Stimulated activated effector memory CD8-positive, alpha-beta T cell treated with anti-CD3 and anti-CD28 coated beads, Interleukin-12 subunit alpha, Interleukin-12 subunit beta, amount 100 ng/mL, for 72 hours (primary cell): Measurements from ENCODE around the gene ZC3H8.
"Not testable (repeated sequence)": the region's sequence is repeated elsewhere in the genome, so short reads cannot be mapped to it uniquely, and the experiment has no call there.

Experiments
- ATAC-seq: fragments of 150-1000 bp; cut with Tn5 transposase; 2 replicates; pipeline ENCODE4 v1.10.0; 2021
- DNase-seq, 2 donors: peaks; one replicate each; pipeline ENCODE4 v3.0.0; 2021 to 2022; ENCODE audit warnings: low spot score in 2 of 2
- H3K27ac Mint-ChIP-seq: one replicate; pipeline ENCODE4 v1.8.0; 2022; ENCODE audit warnings: mild to moderate bottlenecking, mixed read lengths
- H3K36me3 Mint-ChIP-seq: one replicate; pipeline ENCODE4 v1.8.0; 2022; ENCODE audit warnings: mild to moderate bottlenecking, mixed read lengths
- H3K4me1 Mint-ChIP-seq: one replicate; pipeline ENCODE4 v1.8.0; 2022; ENCODE audit warnings: mixed read lengths
- H3K4me3 Mint-ChIP-seq: one replicate; pipeline ENCODE4 v1.8.0; 2022; ENCODE audit warnings: mild to moderate bottlenecking, mixed read lengths
- H3K9me3 Mint-ChIP-seq: one replicate; pipeline ENCODE4 v1.8.0; 2022; ENCODE audit warnings: mixed read lengths

Gene ZC3H8

DNA sequence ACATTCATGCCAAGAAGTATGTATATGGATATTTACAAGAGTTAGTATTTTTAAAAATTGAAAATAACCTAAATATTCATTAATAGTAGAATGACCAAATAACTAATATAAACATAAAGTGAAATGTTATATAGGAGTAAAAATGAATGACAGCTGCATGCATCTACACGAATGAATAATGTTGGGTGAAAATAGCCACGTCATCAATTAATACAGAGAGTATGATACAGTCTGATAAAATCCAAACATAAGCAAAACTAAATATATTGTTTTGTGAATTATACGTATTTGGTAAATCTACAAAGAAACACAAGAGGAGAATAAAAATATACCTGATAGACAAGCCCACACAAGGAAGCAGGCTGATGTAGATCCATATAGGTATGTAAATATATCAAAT, 24.5 kb downstream of the ZC3H8 start:
- no peaks in the 10 kb centered on the region for H3K4me1 Mint-ChIP-seq
- no peak for ATAC-seq
- no peak overlapping the region for H3K27ac Mint-ChIP-seq
- no peak overlapping the region for H3K4me3 Mint-ChIP-seq
- H3K9me3 Mint-ChIP-seq = no peaks in the 10 kb centered on the region
- H3K36me3 Mint-ChIP-seq = peaks cover 93% of the 10 kb centered on the region
- no peak for DNase-seq

DNA sequence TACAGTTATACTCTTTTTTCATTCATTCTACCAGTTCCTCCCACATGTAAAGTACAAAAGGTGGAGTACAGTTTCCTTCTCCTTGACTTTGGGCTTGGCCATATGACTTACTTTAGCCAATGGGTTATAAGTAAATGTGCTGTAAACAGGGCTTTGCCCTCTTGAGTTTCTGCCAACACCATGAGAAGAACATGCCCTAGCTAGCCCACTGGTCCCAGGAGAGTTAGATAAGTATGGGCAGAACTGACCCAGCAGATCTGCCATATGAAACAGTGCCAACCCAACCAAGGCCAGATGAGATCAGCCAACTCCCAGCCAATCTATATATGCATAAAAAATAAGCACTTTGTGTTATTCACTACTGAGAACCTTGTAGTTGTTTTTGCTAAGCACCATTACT, 25.5 kb downstream of the ZC3H8 start:
- Mint-ChIP-seq H3K4me3 (no peak overlapping the region), H3K9me3 (no peaks in the 10 kb centered on the region), H3K27ac (peak overlapping the region; percentile 32), H3K36me3 (peaks cover 89% of the 10 kb centered on the region), H3K4me1 (no peaks in the 10 kb centered on the region)
- ATAC-seq (no peak), DNase-seq (no peak)

DNA sequence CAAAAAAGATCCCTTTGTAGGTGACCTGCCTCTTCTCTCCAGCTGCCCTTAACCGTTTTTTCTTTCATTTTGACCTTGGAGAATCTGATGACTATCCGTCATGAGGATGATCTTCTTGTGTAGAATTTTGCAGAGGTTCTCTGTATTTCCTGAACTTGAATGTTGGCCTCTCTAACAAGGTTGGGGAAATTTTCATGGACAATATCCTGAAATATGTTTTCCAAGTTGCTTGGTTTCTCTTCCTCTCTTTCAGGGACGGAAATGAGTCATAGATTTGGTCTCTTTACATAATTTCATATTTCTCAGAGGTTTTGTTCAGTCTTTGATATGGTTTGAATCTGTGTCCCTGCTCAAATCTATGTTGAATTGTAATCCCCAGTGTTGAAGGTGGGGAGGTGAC, 34.0 kb downstream of the ZC3H8 start:
- H3K9me3 Mint-ChIP-seq = peaks cover 11% of the 10 kb centered on the region
- peaks cover 7% of the 10 kb centered on the region for H3K4me1 Mint-ChIP-seq
- ATAC-seq (no peak), DNase-seq (no peak)
- no peak overlapping the region for H3K4me3 Mint-ChIP-seq
- peaks cover 31% of the 10 kb centered on the region for H3K36me3 Mint-ChIP-seq
- H3K27ac Mint-ChIP-seq = peak overlapping the region; percentile 41

DNA sequence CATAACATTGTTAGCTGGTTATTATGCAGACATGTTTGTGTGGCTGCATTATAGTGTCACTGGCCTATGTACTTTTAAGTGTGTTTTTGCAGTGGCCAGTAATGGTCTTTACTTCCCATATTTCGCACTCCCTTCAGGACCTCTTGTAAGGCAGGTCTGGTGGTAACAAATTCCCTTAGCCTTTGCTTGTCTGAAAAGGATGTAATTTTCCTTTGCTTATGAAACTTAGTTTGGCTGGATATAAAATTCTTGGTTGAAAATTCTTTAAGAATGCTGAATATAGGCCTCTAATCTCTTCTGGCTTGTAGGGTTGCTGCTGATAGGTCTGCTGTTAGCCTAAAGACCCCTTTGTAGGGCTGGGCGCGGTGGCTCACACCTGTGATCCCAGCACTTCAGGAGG, 34.7 kb downstream of the ZC3H8 start:
- ATAC-seq (no peak), DNase-seq (no peak)
- H3K36me3 Mint-ChIP-seq = peaks cover 24% of the 10 kb centered on the region
- H3K4me3 Mint-ChIP-seq = no peak overlapping the region
- peaks cover 11% of the 10 kb centered on the region for H3K9me3 Mint-ChIP-seq
- no peak overlapping the region for H3K27ac Mint-ChIP-seq
- H3K4me1 Mint-ChIP-seq = peaks cover 7% of the 10 kb centered on the region

DNA sequence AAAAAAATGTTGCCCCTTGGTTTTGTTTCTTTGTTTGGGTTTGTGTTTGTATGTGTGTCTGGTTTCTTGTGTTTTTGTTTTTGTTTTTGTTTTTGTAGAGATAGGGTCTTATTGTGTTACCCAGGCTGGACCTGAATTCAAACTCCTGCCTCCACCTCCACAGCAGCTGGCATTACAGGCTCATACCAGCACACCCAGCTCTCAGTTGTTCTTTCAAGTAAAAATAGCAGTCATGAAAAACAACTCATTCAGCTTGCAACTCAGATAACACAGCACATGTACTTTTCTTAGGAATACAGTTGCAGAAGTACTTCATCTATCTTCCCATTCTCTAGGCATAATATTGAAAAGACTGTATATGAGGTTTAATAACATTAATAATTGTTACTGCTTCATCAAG, 37.0 kb downstream of the ZC3H8 start:
- Mint-ChIP-seq H3K27ac (no peak overlapping the region), H3K4me1 (peaks cover 7% of the 10 kb centered on the region), H3K9me3 (peaks cover 11% of the 10 kb centered on the region), H3K4me3 (no peak overlapping the region), H3K36me3 (peaks cover 25% of the 10 kb centered on the region)
- DNase-seq (no peak), ATAC-seq (no peak)

DNA sequence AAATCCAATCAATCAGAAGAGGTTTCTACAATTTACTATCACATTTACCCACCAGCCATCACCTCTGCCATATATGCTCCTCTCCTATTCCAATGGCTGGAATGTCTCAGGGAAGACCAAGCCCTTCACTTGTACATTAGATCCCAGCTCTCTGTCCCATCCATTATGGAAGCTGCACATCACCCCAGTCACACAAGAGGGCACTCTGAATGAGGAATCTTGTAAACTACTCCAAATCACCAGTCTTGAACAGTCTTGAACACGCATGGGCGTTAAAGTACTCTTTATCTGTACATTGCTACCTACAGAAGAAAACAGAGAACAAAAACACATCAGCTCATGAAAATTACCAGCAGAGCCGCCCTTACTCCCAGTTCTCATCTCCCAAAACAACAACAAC, 38.7 kb downstream of the ZC3H8 start:
- H3K36me3 Mint-ChIP-seq = peaks cover 9% of the 10 kb centered on the region
- DNase-seq (no peak), ATAC-seq (no peak)
- no peak overlapping the region for H3K27ac Mint-ChIP-seq
- no peaks in the 10 kb centered on the region for H3K4me1 Mint-ChIP-seq
- H3K9me3 Mint-ChIP-seq = peaks cover 5% of the 10 kb centered on the region
- H3K4me3 Mint-ChIP-seq = no peak overlapping the region

DNA sequence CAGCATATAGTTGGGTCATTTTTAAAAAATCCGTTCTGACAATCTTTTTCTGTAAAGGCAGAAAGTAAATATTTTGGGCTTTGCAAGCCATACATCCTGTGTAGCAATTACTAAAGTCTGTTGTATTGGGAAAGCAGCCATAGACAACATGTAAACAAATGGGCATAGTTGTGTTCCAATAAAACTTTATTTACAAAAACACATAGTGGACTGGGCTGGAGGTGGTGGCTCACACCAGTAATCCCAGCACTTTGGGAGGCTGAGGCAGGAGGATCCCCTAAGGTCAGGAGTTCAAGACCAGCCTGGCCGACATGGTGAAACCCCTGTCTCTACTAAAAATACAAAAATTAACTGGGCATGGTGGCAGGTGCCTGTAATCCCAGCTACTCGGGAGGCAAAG, 46.9 kb downstream of the ZC3H8 start:
- DNase-seq, H3K4me1 Mint-ChIP-seq, H3K4me3 Mint-ChIP-seq, H3K27ac Mint-ChIP-seq, ATAC-seq, H3K36me3 Mint-ChIP-seq: not testable (repeated sequence)
- H3K9me3 Mint-ChIP-seq = peaks cover 16% of the 10 kb centered on the region

DNA sequence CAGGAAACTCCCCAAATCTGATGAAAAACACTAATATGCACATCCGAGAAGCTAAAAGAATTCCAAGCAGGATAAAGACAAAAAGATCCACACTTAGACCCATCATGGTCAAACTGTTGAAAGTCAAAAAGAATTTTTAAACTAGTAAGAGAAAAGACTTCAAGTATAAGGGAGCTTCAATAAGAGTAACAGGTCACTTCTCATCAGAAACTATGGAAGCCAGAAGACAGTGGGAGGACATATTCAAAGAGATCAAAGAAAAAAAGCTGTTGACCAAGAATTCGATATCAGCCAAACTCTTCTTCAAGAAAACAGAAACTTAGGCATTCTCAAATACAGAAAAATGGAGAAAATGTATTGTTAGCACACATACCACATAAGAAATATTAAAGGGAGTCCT, 50.4 kb downstream of the ZC3H8 start:
- DNase-seq (no peak), ATAC-seq (no peak)
- Mint-ChIP-seq H3K27ac (no peak overlapping the region), H3K4me1 (peaks cover under 1% of the 10 kb centered on the region), H3K36me3 (no peaks in the 10 kb centered on the region), H3K4me3 (no peak overlapping the region), H3K9me3 (peaks cover 16% of the 10 kb centered on the region)

DNA sequence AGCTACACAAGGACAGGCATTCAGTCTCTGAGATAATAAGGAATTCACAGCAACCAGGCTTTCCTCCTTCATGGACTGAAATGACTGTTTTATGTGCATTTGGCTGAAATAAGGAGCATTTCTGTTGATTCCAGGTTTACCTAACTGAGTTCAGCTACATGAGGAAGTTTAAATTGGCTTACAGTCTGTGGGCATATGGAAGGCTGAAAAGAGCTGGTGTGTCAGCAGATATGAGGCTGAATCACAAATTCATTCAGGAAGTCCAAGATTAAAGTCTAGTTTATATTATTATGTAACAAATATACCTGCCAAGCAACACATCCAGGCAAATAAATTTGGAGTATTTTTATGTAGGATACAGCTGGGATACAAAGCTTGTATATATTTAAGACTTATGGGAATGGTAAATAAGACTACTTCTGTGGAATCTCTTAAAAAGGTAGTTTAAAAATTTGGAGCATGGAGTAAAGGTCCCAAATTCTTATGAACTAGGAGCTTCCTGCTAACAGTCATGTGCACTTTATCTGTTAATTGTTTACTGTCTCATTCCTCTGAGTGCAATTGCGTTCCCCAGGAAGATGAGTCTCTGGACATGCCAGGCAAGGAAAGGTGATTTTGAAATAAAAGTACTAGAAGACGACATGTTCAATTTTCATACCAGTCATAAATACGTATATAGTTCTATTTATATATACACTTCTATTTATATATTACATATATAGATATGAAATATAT, 53.0 kb downstream of the ZC3H8 start:
- no peaks in the 10 kb centered on the region for H3K4me1 Mint-ChIP-seq
- no peak for ATAC-seq
- no peak overlapping the region for H3K27ac Mint-ChIP-seq
- no peak for DNase-seq
- peaks cover 16% of the 10 kb centered on the region for H3K9me3 Mint-ChIP-seq
- no peak overlapping the region for H3K4me3 Mint-ChIP-seq
- no peaks in the 10 kb centered on the region for H3K36me3 Mint-ChIP-seq

DNA sequence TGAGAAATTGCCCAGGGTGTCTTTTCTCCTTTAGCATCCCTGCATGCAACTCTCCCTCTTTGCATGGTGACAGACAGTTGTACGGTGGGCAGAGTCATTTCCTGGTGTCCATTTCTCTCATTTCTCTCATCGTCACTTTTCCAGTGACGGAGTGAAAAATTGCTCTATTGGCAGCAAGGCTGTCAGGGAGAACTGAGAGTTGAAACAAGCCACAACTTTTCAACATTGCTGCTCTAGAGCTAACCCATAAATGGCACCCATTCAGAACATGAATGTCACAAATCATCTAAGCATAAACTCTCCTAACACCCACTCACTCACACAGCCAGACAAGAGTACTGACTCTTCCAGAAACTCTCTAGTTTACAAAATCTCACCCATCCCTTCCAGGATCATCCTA, 55.7 kb downstream of the ZC3H8 start:
- DNase-seq (no peak), ATAC-seq (peak; percentile 34)
- H3K36me3 Mint-ChIP-seq = no peaks in the 10 kb centered on the region
- no peak overlapping the region for H3K27ac Mint-ChIP-seq
- H3K4me1 Mint-ChIP-seq = no peaks in the 10 kb centered on the region
- peaks cover 2% of the 10 kb centered on the region for H3K9me3 Mint-ChIP-seq
- H3K4me3 Mint-ChIP-seq = no peak overlapping the region

DNA sequence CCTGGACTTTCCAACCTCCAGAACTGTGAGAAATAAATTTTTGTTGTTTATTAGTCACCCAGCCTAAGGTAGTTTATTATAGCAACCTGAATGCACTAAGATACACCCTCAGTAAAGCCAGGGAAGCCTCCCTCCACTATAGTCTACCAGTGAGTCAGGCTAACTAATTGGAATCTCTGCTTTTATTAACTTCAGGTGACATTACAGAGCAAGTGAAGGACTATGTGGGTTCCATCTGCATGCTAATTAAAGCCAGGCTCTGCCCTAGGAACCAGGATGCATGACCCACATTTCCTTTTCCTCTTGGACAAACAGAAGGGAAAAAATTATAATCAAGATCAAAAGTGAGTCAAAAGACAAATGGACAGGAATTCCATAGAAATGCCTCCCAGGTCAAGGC, 56.1 kb downstream of the ZC3H8 start:
- no peaks in the 10 kb centered on the region for H3K4me1 Mint-ChIP-seq
- no peak overlapping the region for H3K4me3 Mint-ChIP-seq
- no peak overlapping the region for H3K27ac Mint-ChIP-seq
- H3K36me3 Mint-ChIP-seq = no peaks in the 10 kb centered on the region
- H3K9me3 Mint-ChIP-seq = no peaks in the 10 kb centered on the region
- DNase-seq (no peak), ATAC-seq (no peak)

DNA sequence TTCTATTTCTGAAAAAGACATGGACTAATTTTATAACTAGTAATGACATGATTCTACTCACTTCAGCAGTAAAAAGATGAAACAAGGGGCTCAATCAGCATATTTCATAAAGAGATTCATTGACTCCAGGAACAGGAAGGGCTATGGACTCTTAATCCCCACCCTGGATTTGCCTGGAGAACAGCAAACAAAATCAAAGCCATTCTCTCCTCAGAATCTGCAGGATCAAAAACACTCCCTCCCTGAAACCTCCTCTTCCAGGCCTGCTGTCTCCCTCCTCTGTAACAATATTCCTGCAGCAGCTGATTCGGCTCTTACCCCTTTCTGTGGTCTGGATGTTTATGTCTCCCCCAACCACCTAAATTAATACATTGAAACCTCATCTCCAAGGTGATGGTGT, 57.0 kb downstream of the ZC3H8 start:
- Mint-ChIP-seq H3K27ac (no peak overlapping the region), H3K9me3 (no peaks in the 10 kb centered on the region), H3K4me1 (no peaks in the 10 kb centered on the region), H3K36me3 (no peaks in the 10 kb centered on the region), H3K4me3 (no peak overlapping the region)
- DNase-seq = no peak
- no peak for ATAC-seq

DNA sequence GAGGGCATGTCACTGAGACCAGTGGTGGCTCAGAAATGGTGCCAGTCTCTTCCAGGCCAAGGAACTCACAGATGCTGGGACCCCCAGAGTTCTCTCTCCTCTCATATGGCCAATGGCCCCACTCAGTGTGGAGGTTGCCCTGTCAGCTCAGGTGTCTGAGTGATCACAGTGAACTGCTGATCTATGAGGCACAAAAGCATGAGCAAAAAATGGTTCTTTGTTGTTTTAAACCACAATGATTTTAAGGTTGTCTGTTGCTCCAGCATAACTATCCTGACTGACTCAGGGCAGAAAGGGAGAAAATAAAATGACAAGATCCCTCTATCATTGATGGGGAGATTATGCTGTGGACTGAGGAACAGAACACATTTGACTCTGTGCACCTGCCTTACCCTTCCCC, 58.9 kb downstream of the ZC3H8 start:
- DNase-seq = no peak
- Mint-ChIP-seq H3K4me3 (no peak overlapping the region), H3K27ac (no peak overlapping the region), H3K9me3 (no peaks in the 10 kb centered on the region), H3K36me3 (no peaks in the 10 kb centered on the region), H3K4me1 (no peaks in the 10 kb centered on the region)
- ATAC-seq = no peak

DNA sequence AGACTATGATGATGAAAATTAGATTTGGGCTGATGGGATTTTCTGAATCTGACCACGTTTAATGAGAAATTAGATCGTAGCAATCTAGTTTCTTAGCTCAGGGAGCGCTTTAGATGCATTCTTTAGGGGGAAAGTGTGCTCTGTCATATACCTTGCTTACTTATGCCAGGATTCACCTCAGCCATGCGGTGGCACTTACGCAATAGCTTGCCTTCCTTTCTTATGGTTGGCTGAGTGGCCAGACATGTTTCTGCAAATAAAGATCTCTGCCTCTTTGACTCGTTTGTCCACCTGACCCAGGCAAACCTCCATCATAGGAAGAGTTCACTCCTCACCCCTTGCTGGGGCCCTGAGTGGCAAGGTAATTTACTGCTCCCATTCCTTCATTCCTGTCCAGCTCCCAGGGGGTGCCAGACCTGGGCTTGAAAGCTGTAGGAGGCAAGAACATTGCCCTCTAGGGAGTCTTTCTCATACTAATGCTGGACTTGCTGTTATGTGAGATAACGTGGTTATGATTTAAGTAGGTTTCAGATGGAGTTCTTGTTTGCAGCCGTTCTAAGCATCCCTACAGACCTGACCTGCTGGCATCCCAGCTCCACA, 59.6 kb downstream of the ZC3H8 start:
- Mint-ChIP-seq H3K4me3 (no peak overlapping the region), H3K9me3 (no peaks in the 10 kb centered on the region), H3K27ac (no peak overlapping the region), H3K36me3 (no peaks in the 10 kb centered on the region), H3K4me1 (no peaks in the 10 kb centered on the region)
- no peak for DNase-seq
- ATAC-seq = no peak

DNA sequence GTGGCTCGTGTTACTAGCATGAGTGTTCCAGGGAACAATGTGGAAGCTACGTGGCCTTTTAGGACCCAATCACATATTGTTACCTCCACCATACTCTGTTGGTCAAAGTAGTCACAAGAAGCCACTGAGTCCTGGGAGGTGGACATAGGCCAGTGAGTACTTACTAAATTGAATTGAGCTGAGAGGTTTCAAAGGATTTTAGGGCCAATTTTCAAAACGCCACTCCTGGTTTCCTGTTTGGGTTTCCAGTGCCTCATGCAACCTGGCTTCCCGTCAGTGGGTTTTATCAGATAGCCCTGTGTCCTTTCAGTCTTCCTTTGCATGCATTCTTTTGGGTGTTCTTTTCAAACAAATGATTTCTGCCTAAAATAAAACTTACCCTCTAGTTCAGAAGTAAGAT, 60.4 kb downstream of the ZC3H8 start:
- ATAC-seq = no peak
- no peak overlapping the region for H3K4me3 Mint-ChIP-seq
- no peak for DNase-seq
- H3K36me3 Mint-ChIP-seq = no peaks in the 10 kb centered on the region
- H3K9me3 Mint-ChIP-seq = no peaks in the 10 kb centered on the region
- no peak overlapping the region for H3K27ac Mint-ChIP-seq
- H3K4me1 Mint-ChIP-seq = no peaks in the 10 kb centered on the region

DNA sequence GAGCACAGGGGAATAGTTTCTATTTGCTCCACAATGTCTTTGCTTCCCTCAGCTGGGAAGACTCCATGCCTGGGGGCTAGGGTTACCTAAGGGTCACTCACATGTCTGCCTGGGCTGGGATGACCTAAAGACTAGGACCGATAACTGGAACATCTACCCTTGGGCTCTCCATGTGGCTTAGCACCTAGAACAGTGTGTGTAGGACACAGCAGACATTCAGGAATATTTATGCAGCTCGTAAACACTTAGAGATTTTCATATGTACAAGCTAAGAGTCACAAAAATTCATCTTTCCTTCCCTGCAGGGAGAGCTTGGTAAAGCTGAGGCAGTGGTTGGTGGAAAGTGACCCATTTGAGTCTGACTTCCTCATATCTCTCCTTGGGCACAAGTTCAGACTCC, 60.8 kb downstream of the ZC3H8 start:
- no peak for DNase-seq
- Mint-ChIP-seq H3K4me1 (peaks cover under 1% of the 10 kb centered on the region), H3K9me3 (no peaks in the 10 kb centered on the region), H3K36me3 (no peaks in the 10 kb centered on the region), H3K27ac (no peak overlapping the region), H3K4me3 (no peak overlapping the region)
- no peak for ATAC-seq
